GM18861 (cell line): ENCODE results near the gene C1orf146.
"Not testable (repeated sequence)": the region's sequence is repeated elsewhere in the genome, so short reads cannot be mapped to it uniquely, and the experiment has no call there.

Experiments
- ATAC-seq: cut with Tn5 transposase; IDR thresholded peaks from one replicate; pipeline ENCODE4 v1.9.1; 2021; ENCODE audit not compliant: unreplicated experiment

C1orf146 gene

GRCh38 chr1:92273039-92273438 is 55.3 kb downstream of the C1orf146 start:
- ATAC-seq = no peak

GRCh38 chr1:92274939-92275338 is 57.2 kb downstream of the C1orf146 start:
- no peak for ATAC-seq

DNA sequence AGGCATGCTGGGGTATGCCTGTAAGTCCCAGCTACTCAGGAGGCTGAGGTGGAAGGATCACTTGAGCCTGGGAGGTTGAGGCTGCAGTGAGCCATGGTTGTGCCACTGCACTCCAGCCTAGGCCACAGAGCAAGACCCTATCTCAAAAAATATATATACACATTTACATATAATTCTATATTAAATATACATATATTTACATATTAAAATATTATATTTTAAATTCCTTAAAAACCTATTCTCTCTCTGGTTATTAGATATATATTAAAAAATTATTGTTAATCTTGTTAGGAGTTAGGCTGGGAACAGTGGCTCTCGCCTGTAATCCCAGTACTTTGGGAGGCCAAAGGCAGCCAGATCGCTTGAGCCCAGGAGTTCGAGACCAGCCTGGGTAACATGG is 58.4 kb downstream of the C1orf146 start:
- ATAC-seq = no peak

GRCh38 chr1:92277105-92277723 is 59.5 kb downstream of the C1orf146 start:
- no peak for ATAC-seq

- ATAC-seq = not testable (repeated sequence)
Observed at GRCh38 chr1:92279781-92280180, 62.1 kb downstream of the C1orf146 start.

GRCh38 chr1:92281411-92281810 is 63.7 kb downstream of the C1orf146 start:
- not testable (repeated sequence) for ATAC-seq

GRCh38 chr1:92291372-92291999 is 73.8 kb downstream of the C1orf146 start:
- no peak for ATAC-seq
